Keratinocyte (primary cell): Measurements from ENCODE around the gene EPS8L2. TPM values are rescaled to one million over a fixed set of nuclear protein-coding genes. Genes with fewer than 3 reads are reported as not detected.

Experiments used
- DNase-seq: peaks from one replicate; pipeline ENCODE4 v3.0.0-alpha.2; 2011; ENCODE audit warnings: low read depth, missing footprints, low spot score
- FAIRE-seq: peaks from 2 replicates; lab custom pipeline; 2011; peaks lifted over from hg19 to GRCh38; lab: Jason Lieb, UNC
- H2AFZ ChIP-seq: 2 replicates; pipeline ENCODE4 v1.6.0; 2012; ENCODE audit warnings: low read length, control low read depth, inconsistent platforms; ENCODE audit not compliant: control insufficient read depth
- H3K27ac ChIP-seq: 2 replicates; pipeline ENCODE4 v1.5.1; 2011; ENCODE audit warnings: low read length; ENCODE audit not compliant: control insufficient read depth, insufficient read depth
- H3K27me3 ChIP-seq: 3 replicates; pipeline ENCODE4 v1.6.0; 2011; ENCODE audit warnings: low read length; ENCODE audit not compliant: control insufficient read depth, insufficient read depth; ENCODE audit errors: extremely low read depth
- H3K36me3 ChIP-seq, 2 experiments: 2 replicates in 1 of 2; 3 replicates in 1 of 2; pipeline ENCODE4 v1.5.1; 2011; ENCODE audit warnings: low read length in 2 of 2, mild to moderate bottlenecking in 1 of 2; ENCODE audit not compliant: control insufficient read depth in 2 of 2, insufficient read depth in 2 of 2; ENCODE audit errors: extremely low read depth in 1 of 2
- H3K4me1 ChIP-seq: 3 replicates; pipeline ENCODE4 v1.5.1; 2011; ENCODE audit warnings: low read length; ENCODE audit not compliant: control insufficient read depth, insufficient read depth; ENCODE audit errors: extremely low read depth
- H3K4me2 ChIP-seq: 3 replicates; pipeline ENCODE4 v1.6.0; 2011; ENCODE audit warnings: low read depth, low read length; ENCODE audit not compliant: control insufficient read depth, insufficient read depth; ENCODE audit errors: extremely low read depth
- H3K4me3 ChIP-seq, 3 experiments: fragments of 200-600 bp in 1 of 3; sonication (generic) in 1 of 3; 2 replicates in 2 of 3; 3 replicates in 1 of 3; pipeline ENCODE4 v1.5.1; 2011 to 2016; ENCODE audit warnings: low read length in 3 of 3, mild to moderate bottlenecking in 3 of 3, control low read depth in 2 of 3, inconsistent platforms in 1 of 3, low read depth in 1 of 3, mixed read lengths in 1 of 3, mixed run types in 1 of 3, moderate library complexity in 1 of 3; ENCODE audit not compliant: control insufficient read depth in 2 of 3, insufficient read depth in 2 of 3; ENCODE audit errors: extremely low read depth in 1 of 3
- H3K79me2 ChIP-seq: 2 replicates; pipeline ENCODE4 v1.6.0; 2012; ENCODE audit warnings: low read length; ENCODE audit not compliant: control insufficient read depth, insufficient read depth
- H3K9ac ChIP-seq: 3 replicates; pipeline ENCODE4 v1.6.0; 2011; ENCODE audit warnings: low read length; ENCODE audit not compliant: control insufficient read depth, insufficient read depth; ENCODE audit errors: extremely low read depth
- H3K9me1 ChIP-seq: 3 replicates; pipeline ENCODE4 v1.6.0; 2011; ENCODE audit warnings: low read length; ENCODE audit not compliant: control insufficient read depth, insufficient read depth; ENCODE audit errors: extremely low read depth
- H3K9me3 ChIP-seq: 2 replicates; pipeline ENCODE4 v1.5.1; 2012; ENCODE audit warnings: low read depth, low read length; ENCODE audit not compliant: control insufficient read depth
- H4K20me1 ChIP-seq: 3 replicates; pipeline ENCODE4 v1.6.0; 2011; ENCODE audit warnings: low read length; ENCODE audit not compliant: control insufficient read depth, insufficient read depth; ENCODE audit errors: extremely low read depth
- CTCF ChIP-seq, 3 experiments: IDR thresholded peaks in 1 of 3; conservative IDR thresholded peaks in 1 of 3; optimal IDR thresholded peaks in 1 of 3; 2 replicates in 2 of 3; 3 replicates in 1 of 3; pipeline versions ENCODE3 to v1.5.1; 2011; ENCODE audit warnings: low read length in 3 of 3, mild to moderate bottlenecking in 3 of 3, moderate library complexity in 2 of 3, control low read depth in 1 of 3, inconsistent platforms in 1 of 3; ENCODE audit not compliant: insufficient read depth in 2 of 3; ENCODE audit errors: extremely low read depth in 1 of 3
- EZH2 ChIP-seq: IDR thresholded peaks from one replicate; pipeline ENCODE4 v1.6.1; 2012; ENCODE audit warnings: inconsistent platforms, mild to moderate bottlenecking, low read length, moderate library complexity
- dilution Hi-C: fragments of 300-500 bp; cut with MboI; formaldehyde crosslinking; loops from one replicate; pipeline ENCODE4 v1.7.0; 2020; ENCODE audit warnings: low sequenced_read_pairs; ENCODE audit not compliant: extremely low pct_ligation_motif_present
- polyA plus RNA-seq, 5 experiments: library from polyadenylated mRNA; depleted of rRNA in 3 of 5; stranded (reverse) in 3 of 5; stranded (forward) in 1 of 5; unstranded in 1 of 5; fragments of >200 nt; gene quantifications; 1 replicate in 1 of 5; 2 replicates in 3 of 5; 3 replicates in 1 of 5; pipeline versions ENCODE4 v1.2.1 to v1.2.3, GENCODE V29; 2011 to 2012; ENCODE audit warnings: missing spikeins in 2 of 5, low read depth in 1 of 5, low replicate concordance in 1 of 5

EPS8L2 gene
- polyA plus RNA-seq, 1 donor (not counting 4 experiments of a cell fraction or from before 2014, with no cell fraction given), result 114 TPM

DNA sequence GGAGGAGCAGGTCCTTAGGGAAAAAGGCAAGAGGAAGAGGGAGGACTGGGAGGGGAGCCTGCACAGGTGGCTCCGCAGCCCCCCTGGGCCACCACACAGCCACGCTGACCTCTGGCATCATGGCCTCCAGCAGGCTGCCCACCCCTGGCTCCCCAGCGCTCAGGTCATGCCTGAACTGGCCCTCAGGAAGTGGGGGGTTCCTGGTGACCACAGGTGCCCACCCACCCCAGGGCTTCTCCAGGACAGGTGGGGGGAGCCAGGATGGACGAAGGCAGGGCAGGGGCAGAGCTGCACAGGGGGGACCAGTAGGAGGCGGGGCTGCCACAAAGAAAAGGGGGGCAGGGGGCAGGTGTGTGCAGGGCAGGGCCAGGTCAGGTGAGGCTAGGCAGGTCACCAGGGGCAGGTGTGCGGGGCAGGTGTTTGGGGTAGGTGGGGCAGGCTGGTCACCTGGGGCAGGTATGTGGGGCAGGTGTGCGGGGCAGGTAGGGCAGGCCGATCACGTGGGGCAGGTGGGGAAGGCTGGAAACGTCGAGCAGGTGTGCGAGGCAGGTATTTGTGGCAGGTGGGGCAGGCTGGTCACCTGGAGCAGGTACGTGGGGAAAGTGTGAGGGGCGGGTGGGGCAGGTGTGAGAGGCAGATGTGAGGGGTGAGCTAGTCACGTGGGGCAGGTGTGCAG lies 12.0 kb upstream of the EPS8L2 start:
- dilution Hi-C loops, result no loop called here
- Histone ChIP-seq H3K79me2 (peaks cover 31% of the 10 kb centered on the region), H3K4me1 (peaks cover 48% of the 10 kb centered on the region), H3K9ac (peak overlapping the region; percentile 81), H3K4me3 (peak overlapping the region; percentile 58 to 83 (median 73)), H3K9me1 (no peaks in the 10 kb centered on the region), H4K20me1 (no peaks in the 10 kb centered on the region), H3K4me2 (peak overlapping the region; percentile 80), H3K27ac (peak overlapping the region; percentile 78), H3K36me3 (peaks cover 4 to 12% of the 10 kb centered on the region in 2 experiments), H2AFZ (no peak overlapping the region), H3K27me3 (no peaks in the 10 kb centered on the region), H3K9me3 (no peaks in the 10 kb centered on the region)
- FAIRE-seq (no peak), DNase-seq (no peak)
- no peak for TF ChIP-seq EZH2
- no peak for TF ChIP-seq CTCF (optimal IDR thresholded peaks at IDR 0.05 in 1 of 3, IDR thresholded peaks at IDR 0.05 in 1 of 3, conservative IDR thresholded peaks at IDR 0.05 in 1 of 3; ENCODE audit: extremely low read depth in 1 of 3, insufficient read depth in 2 of 3, low read length in 3 of 3)

DNA sequence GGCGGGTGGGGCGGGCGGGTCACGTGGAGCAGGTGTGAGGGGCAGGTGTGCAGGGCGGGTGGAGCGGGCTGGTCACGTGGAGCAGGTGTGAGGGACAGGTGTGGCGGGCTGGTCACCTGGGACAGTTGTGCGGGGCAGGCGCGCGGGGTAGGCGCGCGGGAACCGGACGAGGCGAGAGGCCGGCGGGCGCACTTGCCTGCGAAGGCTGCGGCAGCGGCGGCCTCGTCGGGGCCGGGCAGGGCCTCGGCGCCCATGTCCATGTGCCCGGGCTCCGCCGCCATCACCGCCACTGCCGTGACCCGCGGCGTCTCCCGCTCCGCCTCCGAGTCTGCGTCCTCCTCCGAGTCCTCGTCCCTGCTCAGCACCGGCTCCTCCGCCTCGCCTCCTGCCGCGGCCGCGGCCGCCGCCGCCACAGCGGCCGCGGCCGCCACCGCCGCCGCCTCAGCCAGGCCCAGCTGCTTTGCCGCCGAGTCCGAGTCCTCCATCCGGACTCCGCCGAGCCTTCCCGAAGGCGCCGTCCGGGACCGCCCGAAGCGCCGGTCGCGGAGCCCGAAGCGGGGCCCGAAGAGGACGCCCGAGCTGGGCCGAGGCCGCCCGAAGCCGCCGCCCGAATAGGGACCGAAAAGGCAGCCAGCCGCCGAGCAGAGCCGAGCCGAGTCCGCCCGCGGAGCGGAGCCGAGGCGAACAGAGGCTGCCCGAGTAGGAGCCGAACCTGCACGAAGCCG lies 11.3 kb upstream of the EPS8L2 start, which contains the start of gene DEAF1:
TSS of gene DEAF1 (minus strand) at position 660 of the 725 bp plus-strand sequence. CDS start at position 485, 175 bp downstream.
- dilution Hi-C loops, result no loop called here

More for the DNA sequence above, 11.3 kb upstream of the EPS8L2 start, which contains the start of gene DEAF1:
- peaks cover 48% of the 10 kb centered on the region for H3K4me1 ChIP-seq
- DNase-seq (peak; percentile 71), FAIRE-seq (no peak)
- H3K4me2 ChIP-seq, result peak within 1 kb of the TSS; percentile 83
- peaks cover 35% of the 10 kb centered on the region for H3K79me2 ChIP-seq
- peak within 1 kb of the TSS; percentile 97 for H3K27ac ChIP-seq
- H3K4me3 ChIP-seq, result peak within 1 kb of the TSS; percentile 83 to 91 (median 84)
- no peaks in the 10 kb centered on the region for H3K9me3 ChIP-seq
- H3K9ac ChIP-seq, result peak within 1 kb of the TSS; percentile 99
- TF ChIP-seq CTCF (optimal IDR thresholded peaks at IDR 0.05 in 1 of 3, IDR thresholded peaks at IDR 0.05 in 1 of 3, conservative IDR thresholded peaks at IDR 0.05 in 1 of 3; ENCODE audit: extremely low read depth in 1 of 3, insufficient read depth in 2 of 3, low read length in 3 of 3), result no peak
- no peak for TF ChIP-seq EZH2
- H3K27me3 ChIP-seq, result no peaks in the 10 kb centered on the region
- H3K36me3 ChIP-seq, result peaks cover 2 to 16% of the 10 kb centered on the region in 2 experiments
- no peaks in the 10 kb centered on the region for H3K9me1 ChIP-seq
- H4K20me1 ChIP-seq, result no peaks in the 10 kb centered on the region
- peak within 1 kb of the TSS; percentile 86 for H2AFZ ChIP-seq
